Measurements from ENCODE around the gene TXNDC16. TPM values are rescaled to one million over a fixed set of nuclear protein-coding genes. Genes with fewer than 3 reads are reported as not detected.

TXNDC16 gene
- total RNA-seq, 4 donors from 2014 or later, result 7.4 to 18.7 (median 16.0) TPM

- H3K4me1 ChIP-seq, result no peaks in the 10 kb centered on the region
- ATAC-seq, result no peak
- H3K36me3 ChIP-seq, result peaks cover 0 to 36% of the 10 kb centered on the region in 2 donors
- no peak overlapping the region for H3K27ac ChIP-seq
- H3K27me3 ChIP-seq, result no peaks in the 10 kb centered on the region
- TF ChIP-seq EP300 (IDR thresholded peaks at IDR 0.05) (no peak), POLR2A (IDR thresholded peaks at IDR 0.05) (no peak), CTCF (IDR thresholded peaks at IDR 0.05) (no peak), POLR2AphosphoS5 (IDR thresholded peaks at IDR 0.05) (no peak)
- H3K9me3 ChIP-seq, result no peaks in the 10 kb centered on the region
- no peak overlapping the region for H3K4me3 ChIP-seq
Observed at GRCh38 chr14:52522581-52523345, 29.5 kb downstream of the TXNDC16 start.

GRCh38 chr14:52522033-52522432 is 30.3 kb downstream of the TXNDC16 start:
- H3K4me3 ChIP-seq, result no peak overlapping the region
- WGBS, 2 donors (ENCODE audit: low coverage in 1 of 2), result 60 to 70% methylated on average over 1 of the region's 1 CpG
- no peaks in the 10 kb centered on the region for H3K27me3 ChIP-seq
- TF ChIP-seq EP300 (IDR thresholded peaks at IDR 0.05) (no peak), POLR2A (IDR thresholded peaks at IDR 0.05) (no peak), CTCF (IDR thresholded peaks at IDR 0.05) (no peak), POLR2AphosphoS5 (IDR thresholded peaks at IDR 0.05) (no peak)
- H3K36me3 ChIP-seq, result peaks cover 0 to 31% of the 10 kb centered on the region in 2 donors
- H3K9me3 ChIP-seq, result no peaks in the 10 kb centered on the region
- ATAC-seq, result no peak
- H3K4me1 ChIP-seq, result no peaks in the 10 kb centered on the region
- no peak overlapping the region for H3K27ac ChIP-seq

GRCh38 chr14:52514046-52514811 is 38.1 kb downstream of the TXNDC16 start:
- H3K27me3 ChIP-seq, result no peaks in the 10 kb centered on the region
- no peak overlapping the region for H3K27ac ChIP-seq
- 85 to 97% methylated on average over 4 of the region's 4 CpGs for WGBS, 2 donors (ENCODE audit: low coverage in 1 of 2)
- H3K4me3 ChIP-seq, result no peak overlapping the region
- no peaks in the 10 kb centered on the region for H3K4me1 ChIP-seq
- ATAC-seq, result no peak
- H3K36me3 ChIP-seq, result peaks cover 0 to 36% of the 10 kb centered on the region in 2 donors
- no peaks in the 10 kb centered on the region for H3K9me3 ChIP-seq
- TF ChIP-seq EP300 (IDR thresholded peaks at IDR 0.05), result no peak
- no peak for TF ChIP-seq POLR2AphosphoS5 (IDR thresholded peaks at IDR 0.05)
- TF ChIP-seq POLR2A (IDR thresholded peaks at IDR 0.05), result no peak
- TF ChIP-seq CTCF (IDR thresholded peaks at IDR 0.05), result no peak

- no peaks in the 10 kb centered on the region for H3K4me1 ChIP-seq
- no peaks in the 10 kb centered on the region for H3K9me3 ChIP-seq
- H3K27me3 ChIP-seq, result no peaks in the 10 kb centered on the region
- WGBS, 2 donors (ENCODE audit: low coverage in 1 of 2), result 92 to 93% methylated on average over 1 of the region's 1 CpG
- H3K27ac ChIP-seq, result no peak overlapping the region
- no peak overlapping the region for H3K4me3 ChIP-seq
- H3K36me3 ChIP-seq, result peaks cover 0 to 33% of the 10 kb centered on the region in 2 donors
- no peak for TF ChIP-seq CTCF (IDR thresholded peaks at IDR 0.05)
- TF ChIP-seq POLR2AphosphoS5 (IDR thresholded peaks at IDR 0.05), result no peak
- no peak for TF ChIP-seq POLR2A (IDR thresholded peaks at IDR 0.05)
- TF ChIP-seq EP300 (IDR thresholded peaks at IDR 0.05), result no peak
- ATAC-seq, result no peak
Observed at GRCh38 chr14:52513249-52513648, 39.1 kb downstream of the TXNDC16 start.
